UCSD-AML1 (cell line): ENCODE measurements around the gene KCNMA1.

Experiments
- DNase-seq: peaks from one replicate; lab custom pipeline; 2025; ENCODE audit not compliant: unreplicated experiment; lab: John Stamatoyannopoulos, UW

The KCNMA1 gene

GRCh38 chr10:77493851-77494261 is 143.8 kb downstream of the KCNMA1 start:
- DNase-seq, result no peak

GRCh38 chr10:77493239-77493806 is 144.3 kb downstream of the KCNMA1 start:
- DNase-seq, result no peak

- no peak for DNase-seq
Measured at GRCh38 chr10:77492368-77492994, 145.1 kb downstream of the KCNMA1 start.

- DNase-seq, result no peak
Measured at GRCh38 chr10:77490534-77491314, 146.9 kb downstream of the KCNMA1 start.

GRCh38 chr10:77486517-77486916 is 151.1 kb downstream of the KCNMA1 start:
- DNase-seq, result no peak

GRCh38 chr10:77485847-77486246 is 151.8 kb downstream of the KCNMA1 start:
- no peak for DNase-seq

GRCh38 chr10:77482072-77482471 is 155.5 kb downstream of the KCNMA1 start:
- DNase-seq, result no peak

- DNase-seq, result no peak
Measured at GRCh38 chr10:77479586-77479985, 158.0 kb downstream of the KCNMA1 start.

- no peak for DNase-seq
Measured at GRCh38 chr10:77478962-77479359, 158.6 kb downstream of the KCNMA1 start.

- no peak for DNase-seq
Measured at GRCh38 chr10:77478247-77478961, 159.2 kb downstream of the KCNMA1 start.

- DNase-seq, result no peak
Measured at GRCh38 chr10:77475522-77475921, 162.1 kb downstream of the KCNMA1 start.

GRCh38 chr10:77474939-77475338 is 162.7 kb downstream of the KCNMA1 start:
- DNase-seq, result no peak

- no peak for DNase-seq
Measured at GRCh38 chr10:77474386-77474785, 163.2 kb downstream of the KCNMA1 start.

GRCh38 chr10:77472146-77472545 is 165.5 kb downstream of the KCNMA1 start:
- no peak for DNase-seq

GRCh38 chr10:77471069-77471536 is 166.5 kb downstream of the KCNMA1 start:
- DNase-seq, result no peak

- no peak for DNase-seq
Measured at GRCh38 chr10:77467422-77467963, 170.1 kb downstream of the KCNMA1 start.

GRCh38 chr10:77463967-77464745 is 173.5 kb downstream of the KCNMA1 start:
- no peak for DNase-seq

- no peak for DNase-seq
Measured at GRCh38 chr10:77463499-77463898, 174.1 kb downstream of the KCNMA1 start.

GRCh38 chr10:77461636-77462296 is 175.8 kb downstream of the KCNMA1 start:
- DNase-seq, result no peak

GRCh38 chr10:77459905-77460304 is 177.7 kb downstream of the KCNMA1 start:
- DNase-seq, result no peak
